GM06990 (cell line): ENCODE data around the gene OR6J1.

Experiments used
- DNase-seq: peaks from one replicate; pipeline ENCODE4 v3.0.0-alpha.2; 2011; ENCODE audit not compliant: insufficient read length; ENCODE audit errors: extremely low read depth
- H3K27me3 ChIP-seq: replicated peaks from 2 replicates; pipeline ENCODE4 v1.6.0; 2011; ENCODE audit warnings: low read length; ENCODE audit not compliant: control insufficient read depth, insufficient read depth
- H3K36me3 ChIP-seq: 2 replicates; pipeline ENCODE4 v1.5.1; 2011; ENCODE audit warnings: low read length; ENCODE audit not compliant: control insufficient read depth, insufficient read depth
- H3K4me3 ChIP-seq: replicated peaks from 2 replicates; pipeline ENCODE4 v1.5.1; 2011; ENCODE audit warnings: low read depth, mild to moderate bottlenecking, control low read depth, low read length
- CTCF ChIP-seq: IDR thresholded peaks from 2 replicates; pipeline ENCODE4 v1.5.1; 2011; ENCODE audit warnings: low read length, control low read depth, mild to moderate bottlenecking, inconsistent platforms; ENCODE audit not compliant: insufficient read depth, poor library complexity, severe bottlenecking

Gene OR6J1

GRCh38 chr14:22613106-22613695 is 31.0 kb downstream of the OR6J1 start:
- no peak for TF ChIP-seq CTCF
- Histone ChIP-seq H3K36me3 (peaks cover 11% of the 10 kb centered on the region), H3K27me3 (no peaks in the 10 kb centered on the region), H3K4me3 (no peak overlapping the region)
- DNase-seq, result no peak

GRCh38 chr14:22610931-22611330 is 33.2 kb downstream of the OR6J1 start:
- Histone ChIP-seq H3K4me3 (no peak overlapping the region), H3K27me3 (no peaks in the 10 kb centered on the region), H3K36me3 (peaks cover 17% of the 10 kb centered on the region)
- TF ChIP-seq CTCF, result no peak
- no peak for DNase-seq

- peaks cover 28% of the 10 kb centered on the region for H3K36me3 ChIP-seq
- no peak overlapping the region for H3K4me3 ChIP-seq
- H3K27me3 ChIP-seq, result no peaks in the 10 kb centered on the region
- no peak for TF ChIP-seq CTCF
- no peak for DNase-seq
Observed at GRCh38 chr14:22607291-22607690, 36.9 kb downstream of the OR6J1 start.

- no peaks in the 10 kb centered on the region for H3K27me3 ChIP-seq
- no peak overlapping the region for H3K4me3 ChIP-seq
- peaks cover 31% of the 10 kb centered on the region for H3K36me3 ChIP-seq
- DNase-seq, result no peak
- no peak for TF ChIP-seq CTCF
Observed at GRCh38 chr14:22606380-22606779, 37.8 kb downstream of the OR6J1 start.

- peaks cover 21% of the 10 kb centered on the region for H3K36me3 ChIP-seq
- no peak for DNase-seq
- H3K27me3 ChIP-seq, result no peaks in the 10 kb centered on the region
- no peak for TF ChIP-seq CTCF
- H3K4me3 ChIP-seq, result no peak overlapping the region
Observed at GRCh38 chr14:22602862-22603261, 41.3 kb downstream of the OR6J1 start.

GRCh38 chr14:22601996-22602395 is 42.2 kb downstream of the OR6J1 start:
- H3K4me3 ChIP-seq, result no peak overlapping the region
- no peak for TF ChIP-seq CTCF
- H3K36me3 ChIP-seq, result peaks cover 16% of the 10 kb centered on the region
- no peak for DNase-seq
- H3K27me3 ChIP-seq, result no peaks in the 10 kb centered on the region
